ENCODE results near the gene HORMAD2.

DNA sequence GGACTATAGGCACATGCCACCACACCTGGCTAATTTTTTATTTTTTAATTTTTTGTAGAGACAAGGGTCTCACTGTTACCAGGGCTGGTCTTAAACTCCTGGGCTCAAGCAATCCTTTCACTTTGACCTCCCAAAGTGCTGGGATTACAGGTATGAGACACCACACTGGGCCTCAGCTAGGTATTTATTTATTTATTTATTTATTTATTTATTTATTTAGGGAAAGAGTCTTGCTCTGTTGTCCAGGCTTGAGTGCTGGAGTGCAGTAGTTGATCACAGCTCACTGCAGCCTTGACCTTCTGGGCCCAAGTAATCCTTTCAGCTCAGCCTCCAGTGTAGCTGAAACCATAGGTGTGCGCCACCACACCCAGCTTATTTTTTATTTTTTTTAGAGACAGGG is 43.2 kb downstream of the HORMAD2 start:
- TF ChIP-seq CTCF (conservative IDR thresholded peaks at IDR 0.05; ENCODE audit: low read depth, low read length) (no peak), EZH2 (IDR thresholded peaks at IDR 0.05; ENCODE audit: borderline replicate concordance, low read depth, low read length, poor library complexity, severe bottlenecking) (no peak)
